ENCODE data around the gene DAGLB.
"Not testable (repeated sequence)": the region's sequence is repeated elsewhere in the genome, so short reads cannot be mapped to it uniquely, and the experiment has no call there.

The DAGLB gene

GRCh38 chr7:6430974-6431373, 16.8 kb downstream of the DAGLB start:
- DNase-seq (ENCODE audit: low read depth) = no peak

GRCh38 chr7:6430271-6430940, 17.3 kb downstream of the DAGLB start:
- no peak for DNase-seq (ENCODE audit: low read depth)

GRCh38 chr7:6425948-6426347, 21.8 kb downstream of the DAGLB start:
- no peak for DNase-seq (ENCODE audit: low read depth)

GRCh38 chr7:6423942-6424701, 23.6 kb downstream of the DAGLB start:
- DNase-seq (ENCODE audit: low read depth) = no peak

DNA sequence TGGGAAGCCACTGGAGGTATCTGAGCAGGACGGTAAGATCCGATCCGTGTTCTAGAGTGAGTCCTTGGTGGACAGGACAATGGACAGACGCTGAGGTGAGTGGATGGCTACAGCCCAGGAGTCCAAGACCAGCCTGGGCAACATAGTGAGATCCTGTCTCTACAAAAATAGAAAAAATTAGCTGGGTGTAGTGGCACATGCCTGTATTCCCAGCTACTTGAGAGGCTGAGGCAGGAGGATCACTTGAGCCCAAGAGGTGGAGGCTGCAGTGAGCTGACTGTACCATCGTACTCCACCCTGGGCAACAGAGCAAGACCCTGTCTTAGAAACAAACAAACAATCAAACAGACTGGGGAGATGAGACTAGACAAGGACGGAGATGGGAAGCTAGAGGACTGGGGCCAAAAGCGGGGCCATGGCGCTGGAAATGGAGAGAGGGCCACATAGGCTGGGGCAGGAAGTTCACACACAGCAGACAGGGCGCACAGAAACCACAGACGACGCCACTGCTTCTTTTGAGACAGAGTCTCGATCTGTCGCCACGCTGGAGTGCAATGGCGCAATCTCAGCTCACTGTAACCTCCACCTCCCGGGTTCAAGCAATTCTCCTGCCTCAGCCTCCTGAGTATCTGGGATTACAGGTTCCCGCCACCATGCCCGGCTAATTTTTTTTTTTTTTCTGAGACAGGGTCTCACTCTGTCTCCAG, 24.7 kb downstream of the DAGLB start:
- DNase-seq (ENCODE audit: low read depth) = no peak

- no peak for DNase-seq (ENCODE audit: low read depth)
Observed at GRCh38 chr7:6422095-6422494, 25.7 kb downstream of the DAGLB start.

DNA sequence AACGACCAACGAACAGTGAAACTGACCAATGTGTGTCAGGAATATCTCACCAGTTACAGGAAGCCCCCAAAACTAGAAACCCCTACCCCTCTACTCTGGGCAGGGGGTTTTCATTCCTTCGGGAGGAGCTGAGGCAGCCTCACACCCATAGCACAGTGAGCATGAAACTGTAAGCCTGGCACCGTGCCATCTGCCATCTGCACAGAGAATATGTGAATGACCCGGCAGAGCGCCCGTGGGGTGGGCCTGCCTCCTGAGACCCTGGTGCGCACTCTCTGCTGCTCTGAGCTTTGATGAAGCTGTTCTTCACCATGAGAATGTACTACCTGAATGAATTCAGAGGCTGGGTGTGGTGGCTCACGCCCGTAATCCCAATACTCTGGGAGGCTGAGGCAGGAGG, 27.1 kb downstream of the DAGLB start:
- DNase-seq (ENCODE audit: low read depth) = no peak

DNA sequence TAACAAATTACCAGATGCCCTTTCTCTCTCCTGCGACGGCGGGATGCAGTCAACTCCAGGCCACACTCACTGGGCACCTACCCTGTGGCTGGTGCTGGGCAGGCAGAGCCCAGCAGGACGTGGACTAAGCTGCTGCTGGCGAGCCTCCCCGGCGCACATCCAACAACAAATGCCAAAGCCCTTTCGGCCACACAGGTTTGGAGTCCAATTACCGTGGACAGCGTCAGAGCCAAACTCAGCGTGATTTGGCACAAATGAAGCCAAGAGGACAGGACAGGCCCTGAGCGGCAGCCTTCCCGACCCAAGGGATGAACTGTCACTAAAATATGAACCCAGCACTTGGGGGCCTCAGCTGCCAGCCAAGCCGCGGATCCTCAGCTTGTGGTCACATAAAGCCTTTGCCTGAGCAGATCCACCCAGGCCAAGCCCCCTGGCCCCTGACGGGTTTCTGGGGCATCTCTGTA, 28.4 kb downstream of the DAGLB start:
- DNase-seq (ENCODE audit: low read depth) = no peak

- no peak for DNase-seq (ENCODE audit: low read depth)
Observed at GRCh38 chr7:6417408-6417807, 30.3 kb downstream of the DAGLB start.

DNA sequence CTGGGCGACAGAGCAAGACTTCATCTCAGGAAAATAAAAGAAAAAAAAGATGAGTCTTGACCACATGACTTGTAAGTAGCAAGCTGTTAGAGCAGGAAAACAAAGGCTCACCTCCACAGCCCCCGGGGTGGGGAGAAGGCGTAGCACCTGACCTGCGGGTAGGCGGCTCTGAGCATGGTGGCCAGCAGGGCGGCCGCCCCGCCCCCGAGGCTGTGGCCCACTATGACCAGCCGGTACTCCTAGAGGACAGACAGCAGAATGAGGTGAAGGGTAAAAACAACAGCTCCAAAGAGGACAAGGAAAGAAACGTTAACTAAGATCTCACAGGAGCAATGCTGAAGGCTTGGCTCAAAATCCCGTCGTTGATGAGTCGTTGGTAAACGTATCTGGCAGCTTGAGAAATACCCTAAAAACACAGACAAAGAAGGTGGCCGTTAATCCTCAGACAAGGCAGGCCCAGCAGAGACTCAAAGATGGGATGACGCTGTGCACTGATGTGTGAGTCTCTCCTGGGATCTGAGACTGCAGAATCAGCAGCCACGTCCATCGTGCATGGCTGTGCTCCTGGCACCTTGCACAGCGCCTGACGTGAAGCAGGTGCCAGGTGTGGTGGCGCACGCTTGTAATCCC, 31.1 kb downstream of the DAGLB start:
- DNase-seq (ENCODE audit: low read depth) = no peak

GRCh38 chr7:6413637-6414036, 34.1 kb downstream of the DAGLB start:
- no peak for DNase-seq (ENCODE audit: low read depth)

GRCh38 chr7:6409944-6410693, 37.6 kb downstream of the DAGLB start:
- DNase-seq (ENCODE audit: low read depth) = no peak

GRCh38 chr7:6409091-6409490, 38.7 kb downstream of the DAGLB start:
- no peak for DNase-seq (ENCODE audit: low read depth)

GRCh38 chr7:6407434-6407833, 40.3 kb downstream of the DAGLB start:
- DNase-seq (ENCODE audit: low read depth) = no peak

GRCh38 chr7:6406121-6406520, 41.6 kb downstream of the DAGLB start:
- no peak for DNase-seq (ENCODE audit: low read depth)

DNA sequence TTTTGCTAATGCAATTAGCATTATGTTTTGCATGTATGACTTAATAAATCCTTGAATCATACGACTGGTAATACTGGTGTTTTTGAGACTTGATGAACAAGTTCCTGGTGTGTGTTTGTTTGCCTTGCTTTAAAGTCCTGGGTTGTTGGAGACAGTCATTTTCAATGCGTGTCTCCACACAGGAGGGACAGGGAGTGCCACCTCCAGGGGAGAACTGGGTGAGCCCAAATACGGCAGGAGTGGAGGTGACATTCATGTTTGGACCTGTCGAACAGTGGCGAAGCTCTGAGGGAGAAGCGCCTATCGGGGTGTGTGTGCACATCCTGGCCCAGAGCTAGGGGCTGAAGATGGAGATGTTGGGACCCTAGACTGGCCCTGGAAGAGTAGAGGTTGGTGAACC, 43.8 kb downstream of the DAGLB start:
- no peak for DNase-seq (ENCODE audit: low read depth)

GRCh38 chr7:6402741-6403140, 45.0 kb downstream of the DAGLB start:
- no peak for DNase-seq (ENCODE audit: low read depth)

- no peak for DNase-seq (ENCODE audit: low read depth)
Observed at GRCh38 chr7:6402041-6402440, 45.7 kb downstream of the DAGLB start.

- DNase-seq (ENCODE audit: low read depth) = no peak
Observed at GRCh38 chr7:6401536-6401935, 46.2 kb downstream of the DAGLB start.

GRCh38 chr7:6400243-6401105, 47.3 kb downstream of the DAGLB start:
- DNase-seq (ENCODE audit: low read depth) = not testable (repeated sequence)

GRCh38 chr7:6399351-6399750, 48.4 kb downstream of the DAGLB start:
- no peak for DNase-seq (ENCODE audit: low read depth)
